Body of pancreas (tissue), 4 donors: Measurements from ENCODE around the gene HSPA12A.

Source experiments
- POLR2A ChIP-seq, 3 donors: fragments of 450-650 bp; IDR thresholded peaks; one replicate each; pipeline ENCODE4 v1.6.1; 2016; ENCODE audit warnings: antibody characterized with exemption in 3 of 3, mild to moderate bottlenecking in 2 of 3
- TF ChIP-seq, protein P1 (sequence below), 7 experiments: fragments of 450-650 bp in 4 of 7; fragments of 200-600 bp in 3 of 7; sonication (generic) in 3 of 7; IDR thresholded peaks; one replicate each; pipeline ENCODE4 v1.5.1; 2016 to 2019; ENCODE audit warnings: antibody characterized with exemption in 7 of 7

DNA sequence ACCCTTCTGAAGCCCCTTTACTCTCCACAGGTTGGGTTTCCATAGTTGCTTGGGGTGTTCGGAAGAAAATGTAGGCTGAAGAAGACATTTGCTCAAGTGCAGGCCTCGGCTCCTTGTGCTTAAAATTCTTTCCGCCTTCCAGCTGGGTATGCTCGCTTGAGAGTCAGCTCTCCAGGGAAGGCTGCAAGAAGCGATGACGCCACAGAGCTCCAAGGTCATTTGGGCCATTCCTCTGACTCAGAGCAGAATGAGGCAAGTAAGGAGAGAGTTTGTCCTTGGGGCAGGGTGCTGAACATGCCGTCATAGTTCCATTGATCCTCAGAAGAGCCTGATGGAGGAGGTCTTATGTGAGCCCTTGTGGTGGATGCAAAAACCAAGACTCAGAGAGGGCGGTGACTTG is 27.4 kb upstream of the HSPA12A start:
- TF ChIP-seq, protein P1, sequence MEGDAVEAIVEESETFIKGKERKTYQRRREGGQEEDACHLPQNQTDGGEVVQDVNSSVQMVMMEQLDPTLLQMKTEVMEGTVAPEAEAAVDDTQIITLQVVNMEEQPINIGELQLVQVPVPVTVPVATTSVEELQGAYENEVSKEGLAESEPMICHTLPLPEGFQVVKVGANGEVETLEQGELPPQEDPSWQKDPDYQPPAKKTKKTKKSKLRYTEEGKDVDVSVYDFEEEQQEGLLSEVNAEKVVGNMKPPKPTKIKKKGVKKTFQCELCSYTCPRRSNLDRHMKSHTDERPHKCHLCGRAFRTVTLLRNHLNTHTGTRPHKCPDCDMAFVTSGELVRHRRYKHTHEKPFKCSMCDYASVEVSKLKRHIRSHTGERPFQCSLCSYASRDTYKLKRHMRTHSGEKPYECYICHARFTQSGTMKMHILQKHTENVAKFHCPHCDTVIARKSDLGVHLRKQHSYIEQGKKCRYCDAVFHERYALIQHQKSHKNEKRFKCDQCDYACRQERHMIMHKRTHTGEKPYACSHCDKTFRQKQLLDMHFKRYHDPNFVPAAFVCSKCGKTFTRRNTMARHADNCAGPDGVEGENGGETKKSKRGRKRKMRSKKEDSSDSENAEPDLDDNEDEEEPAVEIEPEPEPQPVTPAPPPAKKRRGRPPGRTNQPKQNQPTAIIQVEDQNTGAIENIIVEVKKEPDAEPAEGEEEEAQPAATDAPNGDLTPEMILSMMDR (IDR thresholded peaks at IDR 0.05) = no peak
- no peak for TF ChIP-seq POLR2A (IDR thresholded peaks at IDR 0.05)
